ENCODE results near the gene EFNA2.

Gene EFNA2

GRCh38 chr19:1284979-1285736, 515 bp upstream of the EFNA2 start:
- no peak for DNase-seq

- DNase-seq = no peak
These were observed 1.0 kb downstream of the EFNA2 start for GRCh38 chr19:1286487-1287353.

- DNase-seq = no peak
These were observed 1.9 kb downstream of the EFNA2 start for GRCh38 chr19:1287354-1288225.

- DNase-seq = no peak
These were observed 2.5 kb downstream of the EFNA2 start for GRCh38 chr19:1288226-1288612.

- no peak for DNase-seq
These were observed 3.4 kb downstream of the EFNA2 start for GRCh38 chr19:1288833-1289685.

- DNase-seq = no peak
These were observed 4.0 kb downstream of the EFNA2 start for GRCh38 chr19:1289686-1290025.

GRCh38 chr19:1290196-1290702, 4.6 kb downstream of the EFNA2 start:
- no peak for DNase-seq

- no peak for DNase-seq
These were observed 5.3 kb downstream of the EFNA2 start for GRCh38 chr19:1290703-1291651.

GRCh38 chr19:1291761-1292418, 6.2 kb downstream of the EFNA2 start:
- no peak for DNase-seq

GRCh38 chr19:1292419-1293151, 6.9 kb downstream of the EFNA2 start:
- DNase-seq = no peak

GRCh38 chr19:1293782-1294604, 8.3 kb downstream of the EFNA2 start:
- DNase-seq = no peak

GRCh38 chr19:1294688-1295087, 9.0 kb downstream of the EFNA2 start:
- DNase-seq = no peak

GRCh38 chr19:1295169-1296012, 9.7 kb downstream of the EFNA2 start:
- peak; percentile 45 for DNase-seq

- no peak for DNase-seq
These were observed 10.4 kb downstream of the EFNA2 start for GRCh38 chr19:1296078-1296477.

- DNase-seq = no peak
These were observed 11.1 kb downstream of the EFNA2 start for GRCh38 chr19:1296575-1297271.

- DNase-seq = no peak
These were observed 12.6 kb downstream of the EFNA2 start for GRCh38 chr19:1298235-1298634.

GRCh38 chr19:1299801-1300200, 14.1 kb downstream of the EFNA2 start:
- DNase-seq = no peak

Measured in activated naive CD4-positive, alpha-beta T cell treated with anti-CD3 and anti-CD28 coated beads, Interleukin-2, amount 50 U/mL, for 16 hours (primary cell).